OCI-LY7 (cell line): Measurements from ENCODE around the gene BRICD5.

Experiments
- EZH2phosphoT487 ChIP-seq: fragments of 200-600 bp; sonication (generic); IDR thresholded peaks from 2 replicates; pipeline ENCODE4 v1.6.1; 2018; ENCODE audit warnings: low read depth, borderline replicate concordance, mild to moderate bottlenecking, mixed run types, antibody characterized with exemption, low read length, moderate library complexity, mixed read lengths
- TF ChIP-seq, protein P1 (sequence below): fragments of 200-600 bp; sonication (generic); conservative IDR thresholded peaks from 2 replicates; pipeline ENCODE4 v1.5.1; 2014; ENCODE audit warnings: mild to moderate bottlenecking, antibody characterized with exemption, low read length, moderate library complexity, mixed read lengths

DNA sequence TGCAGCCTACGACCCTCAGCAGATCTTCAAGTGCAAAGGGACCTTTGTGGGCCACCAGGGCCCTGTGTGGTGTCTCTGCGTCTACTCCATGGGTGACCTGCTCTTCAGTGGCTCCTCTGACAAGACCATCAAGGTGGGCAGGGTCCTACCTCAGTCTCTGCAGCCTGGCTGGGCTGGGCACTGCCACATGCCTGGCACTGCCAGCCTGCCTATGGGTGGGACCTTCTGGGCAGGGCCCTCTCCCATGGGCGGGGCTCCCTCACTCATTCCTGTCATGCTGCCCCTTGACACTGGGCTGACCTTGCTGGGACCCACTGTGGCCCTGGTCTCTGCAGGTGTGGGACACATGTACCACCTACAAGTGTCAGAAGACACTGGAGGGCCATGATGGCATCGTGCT is 36.7 kb downstream of the BRICD5 start:
- TF ChIP-seq, protein P1, sequence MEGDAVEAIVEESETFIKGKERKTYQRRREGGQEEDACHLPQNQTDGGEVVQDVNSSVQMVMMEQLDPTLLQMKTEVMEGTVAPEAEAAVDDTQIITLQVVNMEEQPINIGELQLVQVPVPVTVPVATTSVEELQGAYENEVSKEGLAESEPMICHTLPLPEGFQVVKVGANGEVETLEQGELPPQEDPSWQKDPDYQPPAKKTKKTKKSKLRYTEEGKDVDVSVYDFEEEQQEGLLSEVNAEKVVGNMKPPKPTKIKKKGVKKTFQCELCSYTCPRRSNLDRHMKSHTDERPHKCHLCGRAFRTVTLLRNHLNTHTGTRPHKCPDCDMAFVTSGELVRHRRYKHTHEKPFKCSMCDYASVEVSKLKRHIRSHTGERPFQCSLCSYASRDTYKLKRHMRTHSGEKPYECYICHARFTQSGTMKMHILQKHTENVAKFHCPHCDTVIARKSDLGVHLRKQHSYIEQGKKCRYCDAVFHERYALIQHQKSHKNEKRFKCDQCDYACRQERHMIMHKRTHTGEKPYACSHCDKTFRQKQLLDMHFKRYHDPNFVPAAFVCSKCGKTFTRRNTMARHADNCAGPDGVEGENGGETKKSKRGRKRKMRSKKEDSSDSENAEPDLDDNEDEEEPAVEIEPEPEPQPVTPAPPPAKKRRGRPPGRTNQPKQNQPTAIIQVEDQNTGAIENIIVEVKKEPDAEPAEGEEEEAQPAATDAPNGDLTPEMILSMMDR, result no peak
- TF ChIP-seq EZH2phosphoT487, result no peak
